ENCODE results near the gene TMEFF2. TPM values are rescaled to one million over a fixed set of nuclear protein-coding genes. Genes with fewer than 3 reads are reported as not detected.

The TMEFF2 gene
- total and polyA plus RNA-seq, 3 donors from 2014 or later = 2.2 to 3.0 (median 2.7) TPM

GRCh38 chr2:192047315-192048107 is 147.2 kb downstream of the TMEFF2 start:
- H3K4me1 ChIP-seq = no peaks in the 10 kb centered on the region
- no peak overlapping the region for H3K4me3 ChIP-seq
- no peaks in the 10 kb centered on the region for H3K36me3 ChIP-seq (ENCODE audit: low read depth, missing control alignments)
- no peak overlapping the region for H3K27ac ChIP-seq
- DNase-seq = no peak
- no peaks in the 10 kb centered on the region for H3K9me3 ChIP-seq
- no peaks in the 10 kb centered on the region for H3K27me3 ChIP-seq
- intact Hi-C loops (cut with DNase I; ENCODE audit: low total_unique reads) = no loop called here
- TF ChIP-seq POLR2A (IDR thresholded peaks at IDR 0.05) (no peak), CTCF (IDR thresholded peaks at IDR 0.05) (no peak)
- WGBS, 2 donors = 88 to 91% methylated on average over 2 of the region's 2 CpGs

GRCh38 chr2:192044496-192044895 is 150.2 kb downstream of the TMEFF2 start:
- no peak for DNase-seq
- Histone ChIP-seq H3K27ac (no peak overlapping the region), H3K4me3 (no peak overlapping the region), H3K9me3 (no peaks in the 10 kb centered on the region), H3K27me3 (no peaks in the 10 kb centered on the region), H3K36me3 (ENCODE audit: low read depth, missing control alignments) (no peaks in the 10 kb centered on the region), H3K4me1 (no peaks in the 10 kb centered on the region)
- TF ChIP-seq CTCF (IDR thresholded peaks at IDR 0.05) = no peak
- no peak for TF ChIP-seq POLR2A (IDR thresholded peaks at IDR 0.05)
- WGBS, 2 donors = 93 to 97% methylated on average over 2 of the region's 2 CpGs
- intact Hi-C loops (cut with DNase I; ENCODE audit: low total_unique reads) = no loop called here

- intact Hi-C loops (cut with DNase I; ENCODE audit: low total_unique reads) = no loop called here
- H3K4me1 ChIP-seq = no peaks in the 10 kb centered on the region
- H3K27ac ChIP-seq = no peak overlapping the region
- no peaks in the 10 kb centered on the region for H3K9me3 ChIP-seq
- no peaks in the 10 kb centered on the region for H3K27me3 ChIP-seq
- TF ChIP-seq POLR2A (IDR thresholded peaks at IDR 0.05) (no peak), CTCF (IDR thresholded peaks at IDR 0.05) (no peak)
- WGBS, 2 donors = 73 to 77% methylated on average over 6 of the region's 6 CpGs
- no peak for DNase-seq
- H3K36me3 ChIP-seq (ENCODE audit: low read depth, missing control alignments) = no peaks in the 10 kb centered on the region
- no peak overlapping the region for H3K4me3 ChIP-seq
Measured at GRCh38 chr2:192043216-192043870, 151.4 kb downstream of the TMEFF2 start.

GRCh38 chr2:192042126-192042525 is 152.6 kb downstream of the TMEFF2 start:
- intact Hi-C loops (cut with DNase I; ENCODE audit: low total_unique reads) = no loop called here
- 94 to 95% methylated on average over 5 of the region's 5 CpGs for WGBS, 2 donors
- Histone ChIP-seq H3K4me1 (no peaks in the 10 kb centered on the region), H3K27me3 (no peaks in the 10 kb centered on the region), H3K4me3 (no peak overlapping the region), H3K36me3 (ENCODE audit: low read depth, missing control alignments) (no peaks in the 10 kb centered on the region), H3K27ac (no peak overlapping the region), H3K9me3 (no peaks in the 10 kb centered on the region)
- DNase-seq = no peak
- TF ChIP-seq POLR2A (IDR thresholded peaks at IDR 0.05) (no peak), CTCF (IDR thresholded peaks at IDR 0.05) (no peak)
